Ascending aorta (tissue), 2 donors: Measurements from ENCODE around the gene KCNE2. TPM values are rescaled to one million over a fixed set of nuclear protein-coding genes. Genes with fewer than 3 reads are reported as not detected.
A peak's percentile ranks its signal among the peaks of the same experiment; 100 is the strongest.

ENCODE experiments used
- DNase-seq, 2 donors: peaks; one replicate each; pipeline ENCODE4 v3.0.0-alpha.2; 2019; ENCODE audit warnings: low spot score in 2 of 2
- H3K27ac ChIP-seq, 2 donors: fragments of 200-600 bp; sonication (generic); one replicate each; pipeline ENCODE4 v1.5.1; 2016 to 2017; ENCODE audit warnings: mild to moderate bottlenecking in 1 of 2
- H3K27me3 ChIP-seq: fragments of 200-600 bp; sonication (generic); one replicate; pipeline ENCODE4 v1.5.1; 2017
- H3K36me3 ChIP-seq, 2 donors: fragments of 200-600 bp; sonication (generic); one replicate each; pipeline ENCODE4 v1.5.1; 2016
- H3K4me1 ChIP-seq, 2 donors: fragments of 200-600 bp; sonication (generic); one replicate each; pipeline ENCODE4 v1.5.1; 2016 to 2017; ENCODE audit warnings: mild to moderate bottlenecking in 1 of 2
- H3K4me3 ChIP-seq, 2 donors: fragments of 200-600 bp; sonication (generic); one replicate each; pipeline ENCODE4 v1.5.1; 2016 to 2017; ENCODE audit warnings: mild to moderate bottlenecking in 1 of 2
- H3K9me3 ChIP-seq, 2 donors: fragments of 200-600 bp; sonication (generic); one replicate each; pipeline ENCODE4 v1.5.1; 2016
- intact Hi-C: fragments of 100-400 bp; cut with DNase I; formaldehyde crosslinking; loops from one replicate; pipeline ENCODE4 v1.15.1; 2023
- total RNA-seq: library from RNA; depleted of rRNA; stranded (reverse); fragments of >200 nt; gene quantifications from one replicate; pipeline ENCODE4 v1.1.0, GENCODE V29; 2016
- TF ChIP-seq, protein P1 (sequence below), 3 experiments: fragments of 200-600 bp in 2 of 3; fragments of 450-650 bp in 1 of 3; sonication (generic) in 2 of 3; IDR thresholded peaks; one replicate each; pipeline ENCODE4 v1.5.1; 2016 to 2019; ENCODE audit warnings: antibody characterized with exemption in 3 of 3, mild to moderate bottlenecking in 1 of 3, moderate library complexity in 1 of 3

KCNE2 gene
- total RNA-seq, 1 donor from 2014 or later: not detected

DNA sequence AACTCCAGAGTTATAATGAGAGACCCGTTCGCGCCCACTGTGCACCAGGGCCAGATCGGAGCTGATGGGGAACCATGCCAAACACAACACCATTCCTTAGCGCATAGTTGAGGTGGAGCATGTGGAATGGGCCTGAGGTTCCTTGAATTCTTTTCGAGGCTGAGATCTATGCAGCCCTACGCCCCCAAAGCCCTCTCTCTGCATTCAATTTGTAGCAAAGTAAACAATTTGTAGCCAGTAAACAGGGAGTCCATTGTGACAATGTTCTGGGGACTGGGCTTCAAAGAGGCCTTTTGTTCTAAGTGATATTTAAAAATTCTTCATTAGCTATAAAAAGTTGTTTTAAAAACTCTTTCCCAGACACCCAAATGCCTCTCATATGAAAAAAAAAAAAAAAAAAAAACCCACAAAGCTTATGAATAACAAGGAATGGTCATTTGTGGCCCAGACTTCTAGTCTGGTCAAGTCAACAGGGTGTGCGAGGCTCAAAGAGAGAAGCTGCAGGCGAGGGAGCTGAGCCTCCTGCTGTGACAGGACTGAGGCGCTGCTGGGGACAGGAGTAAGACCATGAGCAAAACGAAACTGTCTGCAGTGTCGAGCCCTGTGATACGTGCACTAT, 30.6 kb upstream of the KCNE2 start:
- TF ChIP-seq, protein P1, sequence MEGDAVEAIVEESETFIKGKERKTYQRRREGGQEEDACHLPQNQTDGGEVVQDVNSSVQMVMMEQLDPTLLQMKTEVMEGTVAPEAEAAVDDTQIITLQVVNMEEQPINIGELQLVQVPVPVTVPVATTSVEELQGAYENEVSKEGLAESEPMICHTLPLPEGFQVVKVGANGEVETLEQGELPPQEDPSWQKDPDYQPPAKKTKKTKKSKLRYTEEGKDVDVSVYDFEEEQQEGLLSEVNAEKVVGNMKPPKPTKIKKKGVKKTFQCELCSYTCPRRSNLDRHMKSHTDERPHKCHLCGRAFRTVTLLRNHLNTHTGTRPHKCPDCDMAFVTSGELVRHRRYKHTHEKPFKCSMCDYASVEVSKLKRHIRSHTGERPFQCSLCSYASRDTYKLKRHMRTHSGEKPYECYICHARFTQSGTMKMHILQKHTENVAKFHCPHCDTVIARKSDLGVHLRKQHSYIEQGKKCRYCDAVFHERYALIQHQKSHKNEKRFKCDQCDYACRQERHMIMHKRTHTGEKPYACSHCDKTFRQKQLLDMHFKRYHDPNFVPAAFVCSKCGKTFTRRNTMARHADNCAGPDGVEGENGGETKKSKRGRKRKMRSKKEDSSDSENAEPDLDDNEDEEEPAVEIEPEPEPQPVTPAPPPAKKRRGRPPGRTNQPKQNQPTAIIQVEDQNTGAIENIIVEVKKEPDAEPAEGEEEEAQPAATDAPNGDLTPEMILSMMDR (IDR thresholded peaks at IDR 0.05): no peak
- Histone ChIP-seq H3K27ac (peak overlapping the region; percentile 39 to 50), H3K4me3 (no peak overlapping the region), H3K9me3 (no peaks in the 10 kb centered on the region), H3K36me3 (no peaks in the 10 kb centered on the region), H3K4me1 (peaks cover 11 to 33% of the 10 kb centered on the region in 2 donors), H3K27me3 (no peaks in the 10 kb centered on the region)
- DNase-seq: no peak
- intact Hi-C loops: loop anchor here (10.0 kb wide), 1 partner anchor 398 kb away; no protein-coding TSS in a partner anchor

DNA sequence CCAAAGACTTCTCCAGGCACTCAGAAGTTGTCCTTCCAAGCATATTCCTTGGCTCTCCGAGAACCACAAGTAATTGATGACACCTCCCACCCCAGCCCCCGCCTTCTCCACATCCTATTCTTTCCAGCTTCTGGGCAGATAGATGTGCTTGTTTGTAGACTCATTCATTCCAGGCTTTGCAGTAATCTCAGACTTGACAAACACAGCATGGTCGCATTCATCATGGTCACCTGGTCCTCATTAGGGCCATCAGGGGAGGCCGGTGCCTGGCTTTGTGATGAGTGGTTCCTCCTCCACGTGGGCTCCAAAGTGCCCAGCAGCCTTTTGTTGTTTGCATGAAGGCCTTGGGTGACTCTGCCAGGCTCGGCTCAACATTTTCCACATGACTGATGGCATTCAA, 28.5 kb upstream of the KCNE2 start:
- Histone ChIP-seq H3K4me1 (peaks cover 14 to 52% of the 10 kb centered on the region in 2 donors), H3K9me3 (no peaks in the 10 kb centered on the region), H3K4me3 (no peak overlapping the region), H3K27me3 (no peaks in the 10 kb centered on the region), H3K36me3 (no peaks in the 10 kb centered on the region), H3K27ac (peak overlapping the region; percentile 78 to 80)
- intact Hi-C loops: loop anchor here (10.0 kb wide), 1 partner anchor 401 kb away; no protein-coding TSS in a partner anchor
- TF ChIP-seq, protein P1 (IDR thresholded peaks at IDR 0.05): no peak
- DNase-seq: no peak

DNA sequence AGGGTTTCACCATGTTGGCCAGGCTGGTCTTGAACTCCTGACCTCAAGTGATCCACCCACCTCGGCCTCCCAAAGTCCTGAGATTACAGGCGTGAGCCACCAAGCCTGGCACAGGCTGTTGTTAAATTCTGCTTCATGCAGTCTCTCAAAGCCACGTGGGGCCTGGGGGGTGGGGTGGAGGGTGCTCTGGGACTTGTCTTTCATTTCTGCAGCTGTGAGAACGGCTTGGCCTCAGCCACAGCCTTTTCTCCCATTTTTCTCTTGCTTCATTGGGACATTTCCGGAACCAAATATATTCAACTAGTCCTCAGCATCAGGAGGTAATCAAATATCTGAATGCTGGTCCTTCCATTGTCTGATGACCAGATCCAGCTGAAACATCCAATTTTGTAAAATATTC, 27.6 kb upstream of the KCNE2 start:
- Histone ChIP-seq H3K27me3 (no peaks in the 10 kb centered on the region), H3K36me3 (no peaks in the 10 kb centered on the region), H3K27ac (peak overlapping the region; percentile 78 to 80), H3K4me1 (peaks cover 14 to 52% of the 10 kb centered on the region in 2 donors), H3K9me3 (no peaks in the 10 kb centered on the region), H3K4me3 (no peak overlapping the region)
- TF ChIP-seq, protein P1 (IDR thresholded peaks at IDR 0.05): no peak
- no peak for DNase-seq
- intact Hi-C loops: loop anchor here (10.0 kb wide), 1 partner anchor 401 kb away; no protein-coding TSS in a partner anchor

DNA sequence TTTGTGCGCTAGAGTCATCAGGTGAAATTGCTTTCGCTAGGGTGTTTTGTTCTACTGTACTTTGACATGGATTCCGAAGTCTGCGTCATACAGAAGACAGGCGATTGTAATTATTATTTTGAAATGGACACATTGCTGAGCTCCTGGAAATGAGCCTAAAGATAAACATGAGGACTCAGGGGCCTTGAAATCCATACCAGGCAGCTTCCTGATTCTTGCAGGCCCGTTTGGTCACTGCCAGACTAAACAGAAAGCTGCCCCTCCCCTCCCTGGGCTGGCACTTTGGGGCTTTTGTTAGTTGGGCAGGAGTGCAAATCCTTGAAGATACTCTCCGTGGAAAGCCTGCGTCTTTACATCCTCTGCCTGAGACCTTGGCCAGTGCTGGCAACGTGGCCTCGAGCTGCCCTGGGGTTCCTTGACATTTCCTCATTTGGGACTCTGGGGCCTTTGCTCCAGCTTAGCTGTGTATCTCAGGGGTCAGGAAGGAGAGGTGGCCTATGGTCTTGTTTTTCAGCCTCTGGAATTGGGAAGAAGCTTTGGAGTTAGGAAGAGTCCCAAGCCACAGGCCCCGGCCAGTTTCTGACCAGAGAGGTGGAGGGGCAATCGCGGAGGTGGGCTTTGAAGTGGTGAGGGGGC, 26.9 kb upstream of the KCNE2 start:
- intact Hi-C loops: loop anchor here (10.0 kb wide), 1 partner anchor 402 kb away; no protein-coding TSS in a partner anchor
- no peak overlapping the region for H3K4me3 ChIP-seq
- no peaks in the 10 kb centered on the region for H3K9me3 ChIP-seq
- H3K27me3 ChIP-seq: no peaks in the 10 kb centered on the region
- peaks cover 14 to 52% of the 10 kb centered on the region in 2 donors for H3K4me1 ChIP-seq
- TF ChIP-seq, protein P1 (IDR thresholded peaks at IDR 0.05): no peak
- DNase-seq: no peak
- no peaks in the 10 kb centered on the region for H3K36me3 ChIP-seq
- H3K27ac ChIP-seq: peak overlapping the region; percentile 78 to 80

DNA sequence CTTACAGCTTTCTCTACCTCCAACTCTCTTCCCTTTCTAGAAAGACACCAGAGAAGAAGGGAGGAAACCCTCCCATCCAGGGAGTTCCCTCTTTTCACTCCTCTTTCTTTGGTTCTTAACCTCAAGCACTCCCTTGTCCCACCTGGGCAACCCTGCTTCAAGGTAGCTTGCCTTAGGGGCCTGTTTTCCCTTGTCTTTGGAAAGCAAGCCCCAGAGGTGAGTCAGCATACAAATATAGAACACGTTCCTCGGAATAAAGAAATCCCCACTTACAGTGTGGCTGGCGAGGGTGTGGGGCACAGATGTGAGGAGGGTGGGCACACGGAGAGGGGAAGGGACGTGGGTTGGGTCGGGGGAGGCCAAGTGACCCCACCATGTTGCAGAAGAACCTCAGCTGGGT, 26.1 kb upstream of the KCNE2 start:
- H3K27me3 ChIP-seq: no peaks in the 10 kb centered on the region
- DNase-seq: no peak
- no peak overlapping the region for H3K4me3 ChIP-seq
- TF ChIP-seq, protein P1 (IDR thresholded peaks at IDR 0.05): no peak
- intact Hi-C loops: loop anchor here (10.0 kb wide), 1 partner anchor 403 kb away; no protein-coding TSS in a partner anchor
- peak overlapping the region; percentile 78 to 80 for H3K27ac ChIP-seq
- H3K4me1 ChIP-seq: peaks cover 14 to 52% of the 10 kb centered on the region in 2 donors
- no peaks in the 10 kb centered on the region for H3K9me3 ChIP-seq
- H3K36me3 ChIP-seq: no peaks in the 10 kb centered on the region
